Subcutaneous adipose tissue (tissue), 4 donors: ENCODE data around the gene EXOG. TPM values are rescaled to one million over a fixed set of nuclear protein-coding genes. Genes with fewer than 3 reads are reported as not detected.

Source experiments
- total RNA-seq, 4 donors: library from RNA; depleted of rRNA; stranded (reverse); fragments of >200 nt; gene quantifications; one replicate each; pipeline ENCODE4 v1.1.0, GENCODE V29; 2016
- TF ChIP-seq, protein P1 (sequence below): fragments of 450-650 bp; IDR thresholded peaks from one replicate; pipeline ENCODE4 v1.5.1; 2016; ENCODE audit warnings: low read depth, mild to moderate bottlenecking, control low read depth, antibody characterized with exemption, moderate library complexity

EXOG gene
- total RNA-seq, 4 donors from 2014 or later, result 5.9 to 8.5 (median 6.7) TPM

- TF ChIP-seq, protein P1, sequence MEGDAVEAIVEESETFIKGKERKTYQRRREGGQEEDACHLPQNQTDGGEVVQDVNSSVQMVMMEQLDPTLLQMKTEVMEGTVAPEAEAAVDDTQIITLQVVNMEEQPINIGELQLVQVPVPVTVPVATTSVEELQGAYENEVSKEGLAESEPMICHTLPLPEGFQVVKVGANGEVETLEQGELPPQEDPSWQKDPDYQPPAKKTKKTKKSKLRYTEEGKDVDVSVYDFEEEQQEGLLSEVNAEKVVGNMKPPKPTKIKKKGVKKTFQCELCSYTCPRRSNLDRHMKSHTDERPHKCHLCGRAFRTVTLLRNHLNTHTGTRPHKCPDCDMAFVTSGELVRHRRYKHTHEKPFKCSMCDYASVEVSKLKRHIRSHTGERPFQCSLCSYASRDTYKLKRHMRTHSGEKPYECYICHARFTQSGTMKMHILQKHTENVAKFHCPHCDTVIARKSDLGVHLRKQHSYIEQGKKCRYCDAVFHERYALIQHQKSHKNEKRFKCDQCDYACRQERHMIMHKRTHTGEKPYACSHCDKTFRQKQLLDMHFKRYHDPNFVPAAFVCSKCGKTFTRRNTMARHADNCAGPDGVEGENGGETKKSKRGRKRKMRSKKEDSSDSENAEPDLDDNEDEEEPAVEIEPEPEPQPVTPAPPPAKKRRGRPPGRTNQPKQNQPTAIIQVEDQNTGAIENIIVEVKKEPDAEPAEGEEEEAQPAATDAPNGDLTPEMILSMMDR, result no peak
These were observed 30.7 kb downstream of the EXOG start for GRCh38 chr3:38526792-38527191.

DNA sequence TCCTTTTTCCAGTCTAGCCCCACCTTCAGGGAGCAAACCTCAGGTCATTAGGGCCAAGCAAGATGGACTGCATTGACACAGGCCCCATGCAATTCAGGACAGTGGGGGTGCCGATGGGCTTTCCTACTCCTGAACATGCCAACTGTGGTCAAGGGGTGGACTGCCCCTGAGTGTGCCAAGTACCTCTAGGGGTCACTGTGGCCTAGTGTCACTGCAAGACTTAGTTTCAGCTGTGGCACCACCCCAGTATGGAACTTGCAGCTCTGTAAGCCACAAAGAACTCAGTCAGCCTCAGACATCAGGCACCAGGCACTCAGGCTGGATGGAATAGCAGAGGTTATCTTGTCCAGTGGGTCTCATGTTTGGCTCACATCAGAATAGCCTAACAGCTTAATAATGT is 32.3 kb downstream of the EXOG start:
- TF ChIP-seq, protein P1, result no peak

DNA sequence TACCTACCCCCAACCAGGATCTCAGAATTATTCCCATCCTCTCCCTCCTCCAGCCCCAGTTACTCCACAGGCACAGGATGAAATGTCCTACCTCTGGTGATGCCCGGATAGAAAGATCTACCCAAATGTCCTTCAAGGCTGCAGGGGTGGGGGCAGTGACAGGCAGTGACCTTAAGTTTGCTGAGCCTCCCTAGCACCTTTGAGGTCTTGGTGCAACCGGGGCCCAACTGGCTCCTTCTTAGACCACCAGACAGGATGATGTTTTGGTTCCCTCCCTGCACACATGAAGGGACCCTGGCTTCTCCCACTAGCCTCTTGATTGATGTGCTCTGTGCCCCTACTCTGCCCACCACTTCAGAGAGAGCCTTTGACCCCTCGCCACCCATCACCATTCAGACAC is 36.4 kb downstream of the EXOG start:
- TF ChIP-seq, protein P1, result no peak

GRCh38 chr3:38533285-38533976 is 37.3 kb downstream of the EXOG start:
- TF ChIP-seq, protein P1, result no peak

- TF ChIP-seq, protein P1, result no peak
These were observed 38.0 kb downstream of the EXOG start for GRCh38 chr3:38534180-38534579.

DNA sequence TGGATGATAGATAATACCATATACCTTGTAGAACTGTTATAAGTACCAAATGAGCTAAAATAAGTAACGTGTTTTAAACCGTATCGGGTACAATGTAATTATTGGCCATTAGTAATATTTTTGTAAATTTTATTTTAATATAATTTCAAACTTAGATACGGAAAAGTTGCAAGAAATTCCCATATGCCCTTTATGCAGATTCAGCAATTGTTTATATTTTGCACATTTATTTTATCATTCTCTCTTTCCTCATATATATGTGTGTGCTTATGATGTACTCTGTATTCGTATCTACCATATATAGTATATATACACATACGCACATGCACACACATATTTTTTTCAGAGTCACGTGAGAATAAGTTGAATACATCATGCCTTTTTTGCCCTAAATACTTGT is 38.5 kb downstream of the EXOG start:
- TF ChIP-seq, protein P1, result no peak

DNA sequence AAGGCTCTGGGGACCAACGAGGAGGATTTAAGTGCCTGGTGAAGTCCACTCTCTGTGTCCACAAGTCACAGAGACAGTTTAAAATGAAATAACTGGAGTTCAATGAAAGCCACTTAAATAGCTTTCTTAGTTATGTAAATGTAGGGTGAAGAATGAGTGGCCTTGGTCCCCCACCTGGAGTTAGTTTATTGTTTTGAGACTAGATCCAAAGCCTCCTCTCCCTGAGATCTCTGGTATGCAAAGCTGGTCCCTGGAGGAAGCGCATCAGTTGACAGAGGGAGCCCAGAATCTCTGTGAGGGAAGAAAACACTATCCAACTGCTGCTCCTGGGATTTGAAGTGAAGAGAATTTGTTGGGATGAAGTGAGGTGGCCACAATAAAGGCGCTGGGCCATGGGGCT is 40.5 kb downstream of the EXOG start:
- TF ChIP-seq, protein P1, result no peak
